GM20000 (cell line): ENCODE data around the gene CLIC4.

Source experiments
- DNase-seq: peaks from one replicate; pipeline ENCODE4 v3.0.0; 2012; ENCODE audit warnings: low spot score
- TF ChIP-seq, protein P1 (sequence below): IDR thresholded peaks from 2 replicates; pipeline ENCODE4 v1.5.1; 2012; ENCODE audit warnings: mild to moderate bottlenecking, control low read depth; ENCODE audit errors: extremely low read depth, missing control alignments

Gene CLIC4

GRCh38 chr1:24846671-24847070, 101.4 kb downstream of the CLIC4 start:
- TF ChIP-seq, protein P1, sequence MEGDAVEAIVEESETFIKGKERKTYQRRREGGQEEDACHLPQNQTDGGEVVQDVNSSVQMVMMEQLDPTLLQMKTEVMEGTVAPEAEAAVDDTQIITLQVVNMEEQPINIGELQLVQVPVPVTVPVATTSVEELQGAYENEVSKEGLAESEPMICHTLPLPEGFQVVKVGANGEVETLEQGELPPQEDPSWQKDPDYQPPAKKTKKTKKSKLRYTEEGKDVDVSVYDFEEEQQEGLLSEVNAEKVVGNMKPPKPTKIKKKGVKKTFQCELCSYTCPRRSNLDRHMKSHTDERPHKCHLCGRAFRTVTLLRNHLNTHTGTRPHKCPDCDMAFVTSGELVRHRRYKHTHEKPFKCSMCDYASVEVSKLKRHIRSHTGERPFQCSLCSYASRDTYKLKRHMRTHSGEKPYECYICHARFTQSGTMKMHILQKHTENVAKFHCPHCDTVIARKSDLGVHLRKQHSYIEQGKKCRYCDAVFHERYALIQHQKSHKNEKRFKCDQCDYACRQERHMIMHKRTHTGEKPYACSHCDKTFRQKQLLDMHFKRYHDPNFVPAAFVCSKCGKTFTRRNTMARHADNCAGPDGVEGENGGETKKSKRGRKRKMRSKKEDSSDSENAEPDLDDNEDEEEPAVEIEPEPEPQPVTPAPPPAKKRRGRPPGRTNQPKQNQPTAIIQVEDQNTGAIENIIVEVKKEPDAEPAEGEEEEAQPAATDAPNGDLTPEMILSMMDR, result no peak
- no peak for DNase-seq

- TF ChIP-seq, protein P1, result peak; percentile 96
- DNase-seq, result peak; percentile 89
These were observed 103.0 kb downstream of the CLIC4 start for GRCh38 chr1:24847995-24848881.

- DNase-seq, result peak; percentile 51
- TF ChIP-seq, protein P1, result peak; percentile 62
These were observed 104.5 kb downstream of the CLIC4 start for GRCh38 chr1:24849672-24850295.

DNA sequence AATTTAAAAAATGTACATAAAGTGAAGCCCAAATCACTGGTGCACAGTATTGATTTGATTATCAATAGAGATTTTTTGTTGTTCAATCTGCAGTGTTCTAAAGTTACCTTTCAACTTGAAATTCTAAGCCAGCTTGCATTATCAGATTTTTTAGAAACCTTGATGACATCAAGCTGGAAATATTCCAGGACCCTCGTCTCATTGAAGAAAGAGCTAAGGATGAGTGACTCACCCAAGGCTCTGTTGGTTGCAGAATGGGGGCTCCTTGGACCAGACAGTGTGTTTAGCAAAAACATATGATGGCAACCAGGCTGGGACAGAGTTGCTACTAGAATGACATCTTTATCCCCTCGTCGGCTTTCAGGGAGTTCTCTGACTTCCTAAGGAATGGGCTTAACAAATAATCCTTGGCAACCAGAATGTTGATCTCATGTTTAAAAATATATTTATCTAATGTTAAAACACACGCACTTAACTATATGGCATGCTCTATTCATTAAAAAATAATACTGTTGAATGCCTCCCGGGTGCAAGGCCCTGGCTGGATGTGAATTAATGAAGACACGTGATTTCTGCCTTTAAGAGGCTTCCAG, 105.2 kb downstream of the CLIC4 start:
- TF ChIP-seq, protein P1, result no peak
- no peak for DNase-seq

DNA sequence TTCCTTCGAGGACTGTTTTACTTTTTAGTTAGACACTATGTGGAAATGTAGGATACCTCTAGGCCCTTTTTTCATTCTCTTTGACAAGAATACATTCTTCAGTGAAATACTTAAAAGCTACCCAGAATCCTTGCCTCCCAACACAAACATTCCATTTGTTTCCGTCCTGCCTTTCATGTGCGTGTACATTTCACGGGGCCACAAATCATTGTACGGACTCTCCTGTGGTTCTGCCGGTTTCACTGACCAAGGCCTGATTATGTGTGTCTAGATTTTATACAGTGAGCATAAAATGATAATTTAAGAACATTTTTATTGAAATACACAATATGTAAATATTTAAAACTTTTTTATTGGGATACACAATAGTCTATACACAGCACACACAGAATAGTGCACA, 108.4 kb downstream of the CLIC4 start:
- DNase-seq, result no peak
- TF ChIP-seq, protein P1, result no peak

- TF ChIP-seq, protein P1, result no peak
- no peak for DNase-seq
These were observed 110.2 kb downstream of the CLIC4 start for GRCh38 chr1:24855474-24855873.
